WTC11 (cell line): ENCODE results near the gene STK26. TPM values are rescaled to one million over a fixed set of nuclear protein-coding genes. Genes with fewer than 3 reads are reported as not detected.

Experiments used
- ATAC-seq: fragments of 200-7000 bp; cut with Tn5 transposase; 2 replicates; pipeline ENCODE4 v1.10.0; 2021; ENCODE audit warnings: mild to moderate bottlenecking, moderate library complexity
- CTCF ChIA-PET: fragments of 300-600 bp; sonication (Branson Sonifier 250); formaldehyde crosslinking; loops from one replicate; lab custom pipeline; 2021; ENCODE audit warnings: antibody characterized with exemption; lab: Charles Lee
- POLR2A ChIA-PET: fragments of 350-600 bp; sonication (Branson Sonifier 250); formaldehyde crosslinking; loops from one replicate; lab custom pipeline; 2021; ENCODE audit warnings: antibody characterized with exemption; lab: Charles Lee
- DNase-seq: peaks from one replicate; pipeline ENCODE4 v3.0.0; 2021; ENCODE audit warnings: low spot score
- H3K27ac Mint-ChIP-seq: 2 replicates; pipeline ENCODE4 v1.8.0; 2021; ENCODE audit warnings: mixed read lengths
- H3K27me3 Mint-ChIP-seq: 2 replicates; pipeline ENCODE4 v1.8.0; 2021; ENCODE audit warnings: low read depth, mild to moderate bottlenecking, moderate library complexity, mixed read lengths
- H3K36me3 Mint-ChIP-seq: 2 replicates; pipeline ENCODE4 v1.8.0; 2021; ENCODE audit warnings: mixed read lengths
- H3K4me1 Mint-ChIP-seq: 2 replicates; pipeline ENCODE4 v1.8.0; 2022; ENCODE audit warnings: mixed read lengths
- H3K4me3 Mint-ChIP-seq: 2 replicates; pipeline ENCODE4 v1.8.0; 2021; ENCODE audit warnings: mild to moderate bottlenecking, moderate library complexity, mixed read lengths
- H3K9me3 Mint-ChIP-seq: 2 replicates; pipeline ENCODE4 v1.8.0; 2021; ENCODE audit warnings: mixed read lengths
- EMX1 ChIP-seq: fragments of 250-450 bp; sonication (Bioruptor Pico); IDR thresholded peaks from 2 replicates; pipeline ENCODE4 v1.8.0; 2021; ENCODE audit warnings: mild to moderate bottlenecking
- FOXJ3 ChIP-seq: sonication (generic); formaldehyde crosslinking; IDR thresholded peaks from 2 replicates; pipeline ENCODE4 v1.9.0; 2021; ENCODE audit warnings: missing genetic modification reagents, mild to moderate bottlenecking, borderline replicate concordance
- FOXK1 ChIP-seq: sonication (generic); formaldehyde crosslinking; IDR thresholded peaks from 2 replicates; pipeline ENCODE4 v1.8.0; 2022; ENCODE audit warnings: mild to moderate bottlenecking, moderate library complexity, missing genetic modification reagents
- JUN ChIP-seq: sonication (generic); formaldehyde crosslinking; IDR thresholded peaks from 2 replicates; pipeline ENCODE4 v1.8.0; 2023; ENCODE audit warnings: mild to moderate bottlenecking, missing genetic modification reagents
- NFATC4 ChIP-seq: fragments of 250-450 bp; sonication (Bioruptor Pico); IDR thresholded peaks from 2 replicates; pipeline ENCODE4 v1.9.0; 2021; ENCODE audit warnings: mild to moderate bottlenecking
- NFE2L1 ChIP-seq: sonication (generic); formaldehyde crosslinking; IDR thresholded peaks from 2 replicates; pipeline ENCODE4 v1.8.1; 2023; ENCODE audit warnings: missing genetic modification reagents
- NR3C1 ChIP-seq: sonication (generic); formaldehyde crosslinking; conservative IDR thresholded peaks from 2 replicates; pipeline ENCODE4 v1.8.1; 2023; ENCODE audit warnings: low read depth, mild to moderate bottlenecking, missing genetic modification reagents
- RORB ChIP-seq: fragments of 250-450 bp; sonication (Bioruptor Pico); IDR thresholded peaks from 2 replicates; pipeline ENCODE4 v1.9.0; 2021; ENCODE audit warnings: mild to moderate bottlenecking
- ZNF138 ChIP-seq: sonication (generic); formaldehyde crosslinking; conservative IDR thresholded peaks from 2 replicates; pipeline ENCODE4 v1.8.1; 2022; ENCODE audit warnings: mild to moderate bottlenecking, moderate library complexity, missing genetic modification reagents
- total RNA-seq: library from RNA; stranded (reverse); gene quantifications from 3 replicates; pipeline ENCODE4 v1.2.3, GENCODE V29; 2021
- TF ChIP-seq, protein P1 (sequence below): sonication (generic); formaldehyde crosslinking; IDR thresholded peaks from 2 replicates; pipeline ENCODE4 v1.8.1; 2022; ENCODE audit warnings: missing genetic modification reagents, borderline replicate concordance
- TF ChIP-seq, protein P2 (sequence below): sonication (generic); formaldehyde crosslinking; IDR thresholded peaks from 2 replicates; pipeline ENCODE4 v1.8.1; 2022; ENCODE audit warnings: low read depth, missing genetic modification reagents, borderline replicate concordance
- TF ChIP-seq, protein P3 (sequence below): sonication (generic); formaldehyde crosslinking; IDR thresholded peaks from 2 replicates; pipeline ENCODE4 v1.8.0; 2022; ENCODE audit warnings: mild to moderate bottlenecking, missing genetic modification reagents
- TF ChIP-seq, protein P4 (sequence below): fragments of 250-450 bp; sonication (Bioruptor Pico); conservative IDR thresholded peaks from 2 replicates; pipeline ENCODE4 v1.9.0; 2021; ENCODE audit warnings: mild to moderate bottlenecking
- TF ChIP-seq, protein P5 (sequence below): sonication (generic); formaldehyde crosslinking; IDR thresholded peaks from 2 replicates; pipeline ENCODE4 v1.8.1; 2022; ENCODE audit warnings: mild to moderate bottlenecking, missing genetic modification reagents, moderate library complexity, borderline replicate concordance
- TF ChIP-seq, protein P6 (sequence below): sonication (generic); formaldehyde crosslinking; conservative IDR thresholded peaks from 2 replicates; pipeline ENCODE4 v1.8.1; 2022; ENCODE audit warnings: mild to moderate bottlenecking, missing genetic modification reagents
- TF ChIP-seq, protein P7 (sequence below): sonication (generic); formaldehyde crosslinking; IDR thresholded peaks from 2 replicates; pipeline ENCODE4 v1.8.1; 2023; ENCODE audit warnings: mild to moderate bottlenecking, missing genetic modification reagents
- TF ChIP-seq, protein P8 (sequence below): fragments of 250-450 bp; sonication (Bioruptor Pico); IDR thresholded peaks from 2 replicates; pipeline ENCODE4 v1.9.0; 2021; ENCODE audit warnings: mild to moderate bottlenecking
- TF ChIP-seq, protein P9 (sequence below): fragments of 250-450 bp; sonication (Bioruptor Pico); IDR thresholded peaks from 2 replicates; pipeline ENCODE4 v1.8.0; 2021; ENCODE audit warnings: mild to moderate bottlenecking
- TF ChIP-seq, protein P10 (sequence below): sonication (generic); formaldehyde crosslinking; IDR thresholded peaks from 2 replicates; pipeline ENCODE4 v1.8.0; 2023; ENCODE audit warnings: missing genetic modification reagents, mild to moderate bottlenecking, borderline replicate concordance

The STK26 gene
- total RNA-seq, 1 experiment from 2014 or later, result 77.6 TPM

DNA sequence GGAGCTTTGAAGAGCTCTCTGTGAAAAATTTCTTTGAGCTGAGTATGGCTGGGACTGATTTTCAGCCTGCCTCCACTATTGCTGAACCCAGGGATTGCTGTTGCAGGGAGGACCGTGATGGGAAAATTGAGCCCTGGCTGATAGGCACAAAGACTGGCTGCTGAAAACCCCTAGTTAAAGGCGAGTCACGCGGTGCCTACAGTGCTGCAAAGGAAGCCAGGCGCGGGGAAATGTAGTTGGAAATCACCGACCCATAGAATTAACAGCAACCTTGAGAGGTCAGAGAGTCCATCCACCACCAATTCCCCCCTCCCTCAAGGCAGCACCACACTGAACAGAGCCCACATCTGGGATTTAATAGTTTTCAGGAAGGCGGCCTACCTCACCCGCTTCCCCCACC, 78.7 kb downstream of the STK26 start:
- POLR2A ChIA-PET, result no interaction called here
- no peak overlapping the region for H3K4me3 Mint-ChIP-seq
- ATAC-seq (no peak), DNase-seq (no peak)
- CTCF ChIA-PET, result interaction anchor here (0.6 to 0.7 kb wide), 2 partner anchors 10 to 11 kb away, joined by 3 read pairs; no protein-coding TSS in a partner anchor
- H3K36me3 Mint-ChIP-seq, result no peaks in the 10 kb centered on the region
- no peaks in the 10 kb centered on the region for H3K9me3 Mint-ChIP-seq
- no peaks in the 10 kb centered on the region for H3K4me1 Mint-ChIP-seq
- H3K27me3 Mint-ChIP-seq, result peaks cover 2% of the 10 kb centered on the region; the same call in 1 of the 2 replicates
- TF ChIP-seq, protein P1, sequence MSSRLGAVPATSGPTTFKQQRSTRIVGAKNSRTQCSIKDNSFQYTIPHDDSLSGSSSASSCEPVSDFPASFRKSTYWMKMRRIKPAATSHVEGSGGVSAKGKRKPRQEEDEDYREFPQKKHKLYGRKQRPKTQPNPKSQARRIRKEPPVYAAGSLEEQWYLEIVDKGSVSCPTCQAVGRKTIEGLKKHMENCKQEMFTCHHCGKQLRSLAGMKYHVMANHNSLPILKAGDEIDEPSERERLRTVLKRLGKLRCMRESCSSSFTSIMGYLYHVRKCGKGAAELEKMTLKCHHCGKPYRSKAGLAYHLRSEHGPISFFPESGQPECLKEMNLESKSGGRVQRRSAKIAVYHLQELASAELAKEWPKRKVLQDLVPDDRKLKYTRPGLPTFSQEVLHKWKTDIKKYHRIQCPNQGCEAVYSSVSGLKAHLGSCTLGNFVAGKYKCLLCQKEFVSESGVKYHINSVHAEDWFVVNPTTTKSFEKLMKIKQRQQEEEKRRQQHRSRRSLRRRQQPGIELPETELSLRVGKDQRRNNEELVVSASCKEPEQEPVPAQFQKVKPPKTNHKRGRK (CRISPR knock-in tag), result no peak
- TF ChIP-seq NFE2L1 (no peak), JUN (CRISPR knock-in tag) (no peak), FOXJ3 (CRISPR knock-in tag) (no peak), NFATC4 (CRISPR knock-in tag) (no peak), RORB (CRISPR knock-in tag) (no peak), ZNF138 (CRISPR knock-in tag) (no peak), FOXK1 (CRISPR knock-in tag) (no peak), EMX1 (CRISPR knock-in tag) (no peak), NR3C1 (CRISPR knock-in tag) (no peak)
- TF ChIP-seq, protein P2, sequence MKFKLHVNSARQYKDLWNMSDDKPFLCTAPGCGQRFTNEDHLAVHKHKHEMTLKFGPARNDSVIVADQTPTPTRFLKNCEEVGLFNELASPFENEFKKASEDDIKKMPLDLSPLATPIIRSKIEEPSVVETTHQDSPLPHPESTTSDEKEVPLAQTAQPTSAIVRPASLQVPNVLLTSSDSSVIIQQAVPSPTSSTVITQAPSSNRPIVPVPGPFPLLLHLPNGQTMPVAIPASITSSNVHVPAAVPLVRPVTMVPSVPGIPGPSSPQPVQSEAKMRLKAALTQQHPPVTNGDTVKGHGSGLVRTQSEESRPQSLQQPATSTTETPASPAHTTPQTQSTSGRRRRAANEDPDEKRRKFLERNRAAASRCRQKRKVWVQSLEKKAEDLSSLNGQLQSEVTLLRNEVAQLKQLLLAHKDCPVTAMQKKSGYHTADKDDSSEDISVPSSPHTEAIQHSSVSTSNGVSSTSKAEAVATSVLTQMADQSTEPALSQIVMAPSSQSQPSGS (CRISPR knock-in tag), result no peak
- TF ChIP-seq, protein P3, sequence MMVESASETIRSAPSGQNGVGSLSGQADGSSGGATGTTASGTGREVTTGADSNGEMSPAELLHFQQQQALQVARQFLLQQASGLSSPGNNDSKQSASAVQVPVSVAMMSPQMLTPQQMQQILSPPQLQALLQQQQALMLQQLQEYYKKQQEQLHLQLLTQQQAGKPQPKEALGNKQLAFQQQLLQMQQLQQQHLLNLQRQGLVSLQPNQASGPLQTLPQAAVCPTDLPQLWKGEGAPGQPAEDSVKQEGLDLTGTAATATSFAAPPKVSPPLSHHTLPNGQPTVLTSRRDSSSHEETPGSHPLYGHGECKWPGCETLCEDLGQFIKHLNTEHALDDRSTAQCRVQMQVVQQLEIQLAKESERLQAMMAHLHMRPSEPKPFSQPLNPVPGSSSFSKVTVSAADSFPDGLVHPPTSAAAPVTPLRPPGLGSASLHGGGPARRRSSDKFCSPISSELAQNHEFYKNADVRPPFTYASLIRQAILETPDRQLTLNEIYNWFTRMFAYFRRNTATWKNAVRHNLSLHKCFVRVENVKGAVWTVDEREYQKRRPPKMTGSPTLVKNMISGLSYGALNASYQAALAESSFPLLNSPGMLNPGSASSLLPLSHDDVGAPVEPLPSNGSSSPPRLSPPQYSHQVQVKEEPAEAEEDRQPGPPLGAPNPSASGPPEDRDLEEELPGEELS (CRISPR knock-in tag), result no peak
- TF ChIP-seq, protein P4, sequence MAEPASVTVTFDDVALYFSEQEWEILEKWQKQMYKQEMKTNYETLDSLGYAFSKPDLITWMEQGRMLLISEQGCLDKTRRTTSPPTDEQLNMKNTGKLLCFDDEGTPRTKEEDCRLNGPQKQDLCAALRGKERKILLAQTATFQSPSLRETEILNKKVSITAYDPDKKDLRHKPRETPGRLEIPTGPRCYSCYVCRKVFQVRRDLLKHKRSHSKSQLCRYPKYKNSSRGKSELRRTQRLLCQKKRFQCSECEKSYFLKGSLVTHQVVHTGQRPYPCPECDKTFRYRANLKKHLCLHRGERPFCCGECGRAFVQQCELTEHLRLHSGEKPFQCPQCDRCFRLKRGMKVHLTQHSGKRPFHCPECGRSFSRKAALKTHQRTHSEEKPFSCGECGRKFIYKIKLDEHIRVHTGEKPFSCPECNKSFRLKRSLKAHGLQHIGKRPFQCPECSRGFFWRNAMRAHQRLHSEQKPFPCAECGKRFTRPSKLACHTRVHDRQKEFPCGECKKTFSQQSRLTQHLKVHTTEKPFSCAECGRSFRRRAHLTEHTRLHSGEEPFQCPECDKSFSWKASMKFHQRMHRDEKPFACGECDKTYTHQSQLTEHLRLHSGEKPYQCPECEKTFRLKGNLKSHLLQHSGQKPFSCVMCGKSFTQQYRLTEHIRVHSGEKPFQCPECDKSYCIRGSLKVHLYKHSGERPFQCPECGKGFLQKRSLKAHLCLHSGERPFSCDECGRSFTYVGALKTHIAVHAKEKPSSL (CRISPR knock-in tag), result no peak
- TF ChIP-seq, protein P5, sequence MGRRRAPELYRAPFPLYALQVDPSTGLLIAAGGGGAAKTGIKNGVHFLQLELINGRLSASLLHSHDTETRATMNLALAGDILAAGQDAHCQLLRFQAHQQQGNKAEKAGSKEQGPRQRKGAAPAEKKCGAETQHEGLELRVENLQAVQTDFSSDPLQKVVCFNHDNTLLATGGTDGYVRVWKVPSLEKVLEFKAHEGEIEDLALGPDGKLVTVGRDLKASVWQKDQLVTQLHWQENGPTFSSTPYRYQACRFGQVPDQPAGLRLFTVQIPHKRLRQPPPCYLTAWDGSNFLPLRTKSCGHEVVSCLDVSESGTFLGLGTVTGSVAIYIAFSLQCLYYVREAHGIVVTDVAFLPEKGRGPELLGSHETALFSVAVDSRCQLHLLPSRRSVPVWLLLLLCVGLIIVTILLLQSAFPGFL (CRISPR knock-in tag), result no peak
- TF ChIP-seq, protein P6, sequence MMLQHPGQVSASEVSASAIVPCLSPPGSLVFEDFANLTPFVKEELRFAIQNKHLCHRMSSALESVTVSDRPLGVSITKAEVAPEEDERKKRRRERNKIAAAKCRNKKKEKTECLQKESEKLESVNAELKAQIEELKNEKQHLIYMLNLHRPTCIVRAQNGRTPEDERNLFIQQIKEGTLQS (CRISPR knock-in tag), result no peak
- TF ChIP-seq, protein P7, sequence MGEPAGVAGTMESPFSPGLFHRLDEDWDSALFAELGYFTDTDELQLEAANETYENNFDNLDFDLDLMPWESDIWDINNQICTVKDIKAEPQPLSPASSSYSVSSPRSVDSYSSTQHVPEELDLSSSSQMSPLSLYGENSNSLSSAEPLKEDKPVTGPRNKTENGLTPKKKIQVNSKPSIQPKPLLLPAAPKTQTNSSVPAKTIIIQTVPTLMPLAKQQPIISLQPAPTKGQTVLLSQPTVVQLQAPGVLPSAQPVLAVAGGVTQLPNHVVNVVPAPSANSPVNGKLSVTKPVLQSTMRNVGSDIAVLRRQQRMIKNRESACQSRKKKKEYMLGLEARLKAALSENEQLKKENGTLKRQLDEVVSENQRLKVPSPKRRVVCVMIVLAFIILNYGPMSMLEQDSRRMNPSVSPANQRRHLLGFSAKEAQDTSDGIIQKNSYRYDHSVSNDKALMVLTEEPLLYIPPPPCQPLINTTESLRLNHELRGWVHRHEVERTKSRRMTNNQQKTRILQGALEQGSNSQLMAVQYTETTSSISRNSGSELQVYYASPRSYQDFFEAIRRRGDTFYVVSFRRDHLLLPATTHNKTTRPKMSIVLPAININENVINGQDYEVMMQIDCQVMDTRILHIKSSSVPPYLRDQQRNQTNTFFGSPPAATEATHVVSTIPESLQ (CRISPR knock-in tag), result no peak
- TF ChIP-seq, protein P8, sequence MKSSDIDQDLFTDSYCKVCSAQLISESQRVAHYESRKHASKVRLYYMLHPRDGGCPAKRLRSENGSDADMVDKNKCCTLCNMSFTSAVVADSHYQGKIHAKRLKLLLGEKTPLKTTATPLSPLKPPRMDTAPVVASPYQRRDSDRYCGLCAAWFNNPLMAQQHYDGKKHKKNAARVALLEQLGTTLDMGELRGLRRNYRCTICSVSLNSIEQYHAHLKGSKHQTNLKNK (CRISPR knock-in tag), result no peak
- TF ChIP-seq, protein P9, sequence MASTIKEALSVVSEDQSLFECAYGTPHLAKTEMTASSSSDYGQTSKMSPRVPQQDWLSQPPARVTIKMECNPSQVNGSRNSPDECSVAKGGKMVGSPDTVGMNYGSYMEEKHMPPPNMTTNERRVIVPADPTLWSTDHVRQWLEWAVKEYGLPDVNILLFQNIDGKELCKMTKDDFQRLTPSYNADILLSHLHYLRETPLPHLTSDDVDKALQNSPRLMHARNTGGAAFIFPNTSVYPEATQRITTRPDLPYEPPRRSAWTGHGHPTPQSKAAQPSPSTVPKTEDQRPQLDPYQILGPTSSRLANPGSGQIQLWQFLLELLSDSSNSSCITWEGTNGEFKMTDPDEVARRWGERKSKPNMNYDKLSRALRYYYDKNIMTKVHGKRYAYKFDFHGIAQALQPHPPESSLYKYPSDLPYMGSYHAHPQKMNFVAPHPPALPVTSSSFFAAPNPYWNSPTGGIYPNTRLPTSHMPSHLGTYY, result no peak
- TF ChIP-seq, protein P10, sequence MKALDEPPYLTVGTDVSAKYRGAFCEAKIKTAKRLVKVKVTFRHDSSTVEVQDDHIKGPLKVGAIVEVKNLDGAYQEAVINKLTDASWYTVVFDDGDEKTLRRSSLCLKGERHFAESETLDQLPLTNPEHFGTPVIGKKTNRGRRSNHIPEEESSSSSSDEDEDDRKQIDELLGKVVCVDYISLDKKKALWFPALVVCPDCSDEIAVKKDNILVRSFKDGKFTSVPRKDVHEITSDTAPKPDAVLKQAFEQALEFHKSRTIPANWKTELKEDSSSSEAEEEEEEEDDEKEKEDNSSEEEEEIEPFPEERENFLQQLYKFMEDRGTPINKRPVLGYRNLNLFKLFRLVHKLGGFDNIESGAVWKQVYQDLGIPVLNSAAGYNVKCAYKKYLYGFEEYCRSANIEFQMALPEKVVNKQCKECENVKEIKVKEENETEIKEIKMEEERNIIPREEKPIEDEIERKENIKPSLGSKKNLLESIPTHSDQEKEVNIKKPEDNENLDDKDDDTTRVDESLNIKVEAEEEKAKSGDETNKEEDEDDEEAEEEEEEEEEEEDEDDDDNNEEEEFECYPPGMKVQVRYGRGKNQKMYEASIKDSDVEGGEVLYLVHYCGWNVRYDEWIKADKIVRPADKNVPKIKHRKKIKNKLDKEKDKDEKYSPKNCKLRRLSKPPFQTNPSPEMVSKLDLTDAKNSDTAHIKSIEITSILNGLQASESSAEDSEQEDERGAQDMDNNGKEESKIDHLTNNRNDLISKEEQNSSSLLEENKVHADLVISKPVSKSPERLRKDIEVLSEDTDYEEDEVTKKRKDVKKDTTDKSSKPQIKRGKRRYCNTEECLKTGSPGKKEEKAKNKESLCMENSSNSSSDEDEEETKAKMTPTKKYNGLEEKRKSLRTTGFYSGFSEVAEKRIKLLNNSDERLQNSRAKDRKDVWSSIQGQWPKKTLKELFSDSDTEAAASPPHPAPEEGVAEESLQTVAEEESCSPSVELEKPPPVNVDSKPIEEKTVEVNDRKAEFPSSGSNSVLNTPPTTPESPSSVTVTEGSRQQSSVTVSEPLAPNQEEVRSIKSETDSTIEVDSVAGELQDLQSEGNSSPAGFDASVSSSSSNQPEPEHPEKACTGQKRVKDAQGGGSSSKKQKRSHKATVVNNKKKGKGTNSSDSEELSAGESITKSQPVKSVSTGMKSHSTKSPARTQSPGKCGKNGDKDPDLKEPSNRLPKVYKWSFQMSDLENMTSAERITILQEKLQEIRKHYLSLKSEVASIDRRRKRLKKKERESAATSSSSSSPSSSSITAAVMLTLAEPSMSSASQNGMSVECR (CRISPR knock-in tag), result no peak
- no peak overlapping the region for H3K27ac Mint-ChIP-seq
